ENCODE results near the gene CCDC97.
A peak's percentile ranks its signal among the peaks of the same experiment; 100 is the strongest.

The CCDC97 gene

DNA sequence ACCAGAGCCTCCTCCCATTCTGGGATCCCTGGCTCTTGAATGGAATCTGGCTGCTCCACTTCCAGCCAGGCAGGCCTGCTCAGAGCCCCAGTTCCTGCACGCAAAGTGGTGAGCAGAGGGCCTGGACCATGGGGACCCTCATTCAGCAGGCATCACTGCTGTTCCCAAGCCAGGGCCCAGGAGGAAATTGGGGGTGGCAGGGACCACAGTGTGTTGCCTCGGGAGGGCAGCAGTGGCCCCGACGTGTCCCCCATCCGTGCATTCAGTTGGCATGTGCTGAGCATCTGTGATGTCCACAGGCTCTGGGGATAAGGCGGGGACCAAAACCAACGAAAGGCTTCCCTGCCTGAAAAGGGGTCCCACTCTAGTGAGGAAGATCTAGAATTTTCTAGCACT, 11.2 kb downstream of the CCDC97 start:
- DNase-seq: no peak

- peak; percentile 42 for DNase-seq
Measured at GRCh38 chr19:41321600-41322270, 11.8 kb downstream of the CCDC97 start.

- no peak for DNase-seq
Measured at GRCh38 chr19:41322451-41322850, 12.5 kb downstream of the CCDC97 start.

- no peak for DNase-seq
Measured at GRCh38 chr19:41323023-41323422, 13.1 kb downstream of the CCDC97 start.

DNA sequence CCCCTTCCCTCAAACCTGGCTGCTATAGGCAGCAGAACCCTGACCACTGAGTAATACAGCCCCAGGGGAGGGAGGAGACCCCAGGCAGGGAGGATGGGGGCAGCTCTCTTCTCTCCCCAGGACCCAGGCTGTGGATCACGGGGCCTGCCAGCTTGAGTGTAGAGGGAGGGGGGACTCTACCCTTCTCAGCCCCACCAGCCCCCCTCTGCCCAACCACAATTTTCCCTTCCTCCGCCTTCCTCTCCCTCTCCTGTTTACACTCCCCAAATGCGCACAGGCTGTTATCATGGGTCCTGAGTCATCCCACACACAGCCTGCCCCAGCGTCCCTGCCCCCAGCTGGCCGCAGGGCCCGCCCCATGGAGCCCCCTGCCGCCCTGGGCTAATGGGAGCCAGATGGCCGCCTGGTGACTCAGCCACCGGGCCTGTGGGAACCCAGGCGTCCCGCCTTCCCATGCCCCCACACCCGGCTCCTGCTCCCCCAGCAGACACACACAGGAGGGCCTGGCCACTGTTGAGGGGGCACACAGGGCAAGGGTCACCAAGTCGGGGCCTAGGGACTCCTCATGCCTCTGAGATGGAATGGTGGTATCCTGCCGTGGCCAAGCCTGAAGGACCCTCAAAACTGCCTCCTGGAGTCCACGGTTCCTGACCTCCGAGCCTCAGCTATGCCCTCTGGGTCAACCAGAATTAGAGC, 13.6 kb downstream of the CCDC97 start:
- DNase-seq: peak; percentile 72

DNA sequence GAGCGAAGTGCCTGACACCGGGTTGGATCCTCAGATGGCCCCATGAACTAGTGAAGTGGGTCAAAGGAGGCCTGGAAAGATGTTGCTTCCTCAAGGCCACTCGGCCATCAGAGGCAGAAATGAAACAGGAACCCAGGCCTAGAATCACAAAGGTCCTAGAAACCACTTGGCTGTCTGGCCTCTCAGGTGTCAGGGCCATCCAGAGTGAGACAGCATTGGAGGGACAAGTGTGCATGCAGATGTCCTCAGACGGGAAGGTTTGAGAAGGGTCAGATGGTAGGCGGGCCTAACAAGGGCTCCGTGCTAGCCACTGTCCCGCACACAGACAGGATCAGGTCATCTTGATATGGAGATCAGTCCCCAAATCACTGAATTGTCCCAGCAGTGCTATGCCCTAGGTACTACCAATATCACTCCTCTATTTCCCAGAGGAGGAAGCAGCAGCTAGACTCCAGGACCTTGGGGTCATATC, 14.3 kb downstream of the CCDC97 start:
- DNase-seq: peak; percentile 66

DNA sequence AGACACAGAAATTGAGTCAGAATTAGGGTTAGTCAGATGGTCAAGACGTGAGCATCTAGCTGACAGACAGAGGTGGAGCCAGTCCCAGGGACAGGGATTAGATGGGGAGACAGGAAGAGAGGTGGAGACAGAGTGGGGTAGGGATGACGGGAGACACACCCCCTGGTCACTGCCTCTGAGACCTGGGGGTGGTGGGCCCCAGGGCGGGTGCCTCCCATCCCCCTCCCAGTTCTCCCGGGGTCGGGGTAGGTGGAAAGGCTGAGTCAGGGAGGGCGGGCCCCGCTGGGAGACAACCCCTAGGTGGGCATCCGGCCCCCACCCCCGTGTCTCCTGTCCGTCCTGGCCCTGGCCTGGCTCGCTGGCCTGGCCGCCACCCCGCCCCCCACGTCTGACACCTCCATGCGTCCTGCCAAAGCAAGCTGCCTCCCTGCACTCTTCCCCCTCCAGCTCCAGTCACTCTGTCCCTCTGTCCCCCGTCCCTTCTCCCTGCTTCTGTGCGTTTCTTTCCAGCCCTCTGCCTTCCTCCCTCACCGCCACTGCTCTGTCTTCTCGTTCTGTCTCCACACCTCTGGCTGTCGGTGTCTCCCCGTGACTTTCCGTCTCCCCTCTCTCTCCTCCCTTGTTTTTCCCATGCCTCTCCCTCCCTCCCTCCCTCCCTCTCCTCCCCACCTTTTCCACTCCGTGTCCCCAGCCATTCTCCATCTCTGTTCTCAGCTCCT, 15.1 kb downstream of the CCDC97 start:
- peak; percentile 59 for DNase-seq

- no peak for DNase-seq
Measured at GRCh38 chr19:41325640-41325946, 15.6 kb downstream of the CCDC97 start.

- DNase-seq: peak; percentile 36
Measured at GRCh38 chr19:41325947-41326706, 16.2 kb downstream of the CCDC97 start.

DNA sequence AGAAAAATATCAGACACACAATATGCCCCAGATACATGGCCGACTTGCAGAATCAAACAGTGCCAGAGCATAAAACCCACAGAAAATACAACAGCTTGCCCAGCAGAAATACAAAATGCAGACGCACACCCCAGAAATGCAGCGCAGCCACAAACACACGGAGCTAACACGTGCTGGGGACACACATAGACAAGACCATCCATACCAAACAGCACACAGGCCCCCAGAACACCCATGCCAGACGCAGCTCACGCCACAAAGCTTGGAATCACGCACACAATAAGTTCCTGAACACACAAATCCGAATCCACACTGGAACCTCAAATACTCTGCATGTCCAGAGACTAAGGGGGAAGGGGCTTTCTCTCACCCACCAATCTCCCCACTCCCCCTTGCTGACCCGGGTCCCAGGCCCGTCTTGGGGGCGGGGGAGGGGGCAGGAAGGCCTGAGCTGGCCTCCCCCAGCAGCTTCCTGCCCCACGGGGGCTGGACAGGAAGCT, 17.2 kb downstream of the CCDC97 start:
- peak; percentile 16 for DNase-seq

- peak; percentile 90 for DNase-seq
Measured at GRCh38 chr19:41327576-41328156, 17.7 kb downstream of the CCDC97 start.

DNA sequence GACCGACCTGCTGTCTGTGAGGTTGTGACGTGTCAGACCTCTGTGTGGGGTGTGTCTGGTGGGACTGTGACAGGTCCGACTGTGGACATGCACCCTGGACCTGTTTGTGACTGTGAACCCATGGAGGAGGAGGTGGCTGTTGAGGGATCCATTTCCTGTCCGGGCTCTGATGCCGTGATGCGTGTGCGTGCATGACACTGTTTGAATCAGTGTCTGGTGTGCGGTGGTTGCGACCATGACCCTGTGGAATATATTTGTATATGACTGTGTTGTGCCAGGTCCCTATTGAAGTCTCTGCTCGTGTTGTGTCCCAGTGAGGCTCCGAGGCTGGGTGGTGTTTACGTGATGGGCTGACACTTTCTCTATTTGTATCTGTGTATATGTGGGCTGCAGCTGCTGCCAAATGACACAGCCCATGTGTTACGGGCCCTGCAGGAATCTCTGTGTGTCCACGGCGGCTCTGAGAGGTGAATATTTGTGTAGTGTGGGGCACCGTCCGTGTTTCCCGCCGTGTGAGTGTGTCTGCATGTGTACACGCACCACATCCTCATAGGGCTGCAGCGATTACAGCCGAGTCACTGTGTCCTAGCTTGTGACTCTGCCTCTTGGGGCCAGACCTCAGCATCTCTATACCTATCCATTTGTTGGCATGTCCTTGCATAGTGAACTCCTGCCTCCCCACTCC, 18.3 kb downstream of the CCDC97 start:
- peak; percentile 70 for DNase-seq

DNA sequence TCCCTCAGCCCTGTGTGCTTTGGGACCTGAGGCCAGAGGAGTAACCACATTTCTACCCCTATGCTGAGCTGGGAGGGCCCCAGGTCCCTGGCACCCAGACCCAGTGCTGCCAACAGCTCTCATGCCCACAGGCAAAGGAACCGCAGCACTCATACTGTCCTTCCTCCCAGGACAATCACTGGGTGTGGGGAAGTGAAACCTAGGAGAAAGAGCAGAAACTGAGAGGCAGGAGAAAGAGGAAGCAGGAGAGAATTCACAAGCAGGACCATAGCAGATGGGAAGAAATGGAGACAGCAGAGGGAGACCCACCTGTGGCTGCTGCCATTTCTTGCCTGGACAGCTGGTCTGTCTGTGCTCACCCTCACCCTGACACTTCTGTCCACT, 18.9 kb downstream of the CCDC97 start:
- peak; percentile 91 for DNase-seq

GRCh38 chr19:41330481-41330880, 20.5 kb downstream of the CCDC97 start:
- no peak for DNase-seq

DNA sequence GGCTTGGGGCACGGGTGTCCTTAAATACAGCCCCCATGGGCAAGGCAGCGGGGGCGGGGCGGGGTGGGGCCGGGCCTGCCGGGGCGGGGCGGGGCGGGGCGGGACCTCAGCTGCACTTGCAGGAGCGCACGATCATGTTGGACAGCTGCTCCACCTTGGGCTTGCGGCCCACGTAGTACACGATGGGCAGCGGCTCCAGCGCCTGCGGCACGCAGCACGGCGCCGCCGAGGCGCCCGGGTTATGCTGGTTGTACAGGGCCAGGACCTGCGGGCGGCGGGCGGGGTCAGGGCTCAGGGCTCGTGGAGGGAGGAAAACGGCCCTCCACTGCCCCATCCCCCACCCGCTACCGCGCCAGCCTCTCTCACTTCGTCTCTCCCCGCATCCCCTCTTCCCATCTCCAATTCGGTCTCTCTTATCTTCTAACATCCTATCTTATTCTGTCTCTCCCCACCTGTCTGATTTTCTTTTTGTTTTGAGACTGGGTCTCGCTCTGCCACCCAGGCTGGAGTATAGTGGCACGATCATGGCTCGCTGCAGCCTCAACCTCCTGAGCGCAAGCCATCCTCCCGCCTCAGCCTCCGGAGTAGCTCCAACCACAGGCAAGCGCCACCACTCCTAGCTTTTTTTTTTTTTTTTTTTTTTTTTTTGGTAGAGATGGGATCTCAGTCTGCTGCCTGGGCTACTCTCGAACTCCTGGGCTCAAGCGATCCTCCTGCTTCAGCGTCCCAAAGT, 21.1 kb downstream of the CCDC97 start:
- no peak for DNase-seq

- DNase-seq: no peak
Measured at GRCh38 chr19:41332000-41332399, 22.0 kb downstream of the CCDC97 start.

- no peak for DNase-seq
Measured at GRCh38 chr19:41332468-41332867, 22.5 kb downstream of the CCDC97 start.

- peak; percentile 94 for DNase-seq
Measured at GRCh38 chr19:41334793-41335192, 24.8 kb downstream of the CCDC97 start.

DNA sequence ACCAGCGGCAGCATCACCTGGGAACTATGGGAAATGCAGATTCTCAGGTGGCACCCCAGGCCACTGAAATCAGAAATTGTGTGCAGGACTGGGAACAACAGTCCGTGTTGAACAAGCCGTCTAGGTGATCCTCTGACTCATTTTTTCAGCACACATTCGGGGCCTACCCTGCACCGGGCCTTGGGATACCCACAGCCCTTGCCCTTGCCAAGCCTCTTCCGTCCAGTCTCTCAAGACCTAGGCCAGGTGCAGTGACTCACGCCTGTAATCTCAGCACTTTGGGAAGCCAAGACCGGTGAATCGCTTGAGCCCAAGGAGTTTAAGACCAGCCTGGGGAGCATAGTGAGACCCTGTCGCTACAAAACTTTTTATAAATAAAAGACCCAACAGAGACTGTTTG, 25.5 kb downstream of the CCDC97 start:
- DNase-seq: no peak

DNA sequence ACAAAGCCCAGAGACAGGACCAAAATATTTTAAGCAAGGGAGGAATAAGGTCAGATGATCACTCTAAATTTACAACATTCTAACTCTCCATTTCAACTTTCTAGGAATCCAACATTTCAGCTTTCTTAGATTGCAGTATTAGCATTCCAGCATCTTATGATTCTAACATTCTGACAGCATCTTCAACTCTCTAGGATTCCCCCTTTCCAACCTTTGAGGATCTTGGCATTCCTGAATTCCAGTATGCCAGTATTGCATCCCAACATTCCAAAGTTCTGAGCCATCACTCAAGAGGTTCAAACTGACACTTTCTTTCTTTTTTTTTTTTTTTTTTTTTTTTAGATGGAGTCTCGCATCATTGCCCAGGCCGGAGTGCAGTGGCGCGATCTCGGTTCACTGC, 30.0 kb downstream of the CCDC97 start:
- DNase-seq: no peak
